SK-MEL-5 (cell line): ENCODE measurements around the gene ALLC. TPM values are rescaled to one million over a fixed set of nuclear protein-coding genes. Genes with fewer than 3 reads are reported as not detected.
"Not testable (repeated sequence)": the region's sequence is repeated elsewhere in the genome, so short reads cannot be mapped to it uniquely, and the experiment has no call there.

Experiments
- DNase-seq: peaks from one replicate; pipeline ENCODE4 v3.0.0-alpha.2; 2016; ENCODE audit warnings: low read depth, low spot score
- in situ Hi-C: cut with HindIII; loops from 2 replicates; pipeline ENCODE4 v1.10.0; 2016; ENCODE audit warnings: low sequenced_read_pairs, high pct_unique_total_duplicates, low pct_unique_long_range_greater_than_20kb
- total RNA-seq: library from RNA; depleted of rRNA; stranded (reverse); fragments of >200 nt; shearing (Covaris generic); gene quantifications from 2 replicates; pipeline ENCODE4 v1.2.3, GENCODE V29; 2014

ALLC gene
- total RNA-seq, 1 experiment from 2014 or later: not detected

DNA sequence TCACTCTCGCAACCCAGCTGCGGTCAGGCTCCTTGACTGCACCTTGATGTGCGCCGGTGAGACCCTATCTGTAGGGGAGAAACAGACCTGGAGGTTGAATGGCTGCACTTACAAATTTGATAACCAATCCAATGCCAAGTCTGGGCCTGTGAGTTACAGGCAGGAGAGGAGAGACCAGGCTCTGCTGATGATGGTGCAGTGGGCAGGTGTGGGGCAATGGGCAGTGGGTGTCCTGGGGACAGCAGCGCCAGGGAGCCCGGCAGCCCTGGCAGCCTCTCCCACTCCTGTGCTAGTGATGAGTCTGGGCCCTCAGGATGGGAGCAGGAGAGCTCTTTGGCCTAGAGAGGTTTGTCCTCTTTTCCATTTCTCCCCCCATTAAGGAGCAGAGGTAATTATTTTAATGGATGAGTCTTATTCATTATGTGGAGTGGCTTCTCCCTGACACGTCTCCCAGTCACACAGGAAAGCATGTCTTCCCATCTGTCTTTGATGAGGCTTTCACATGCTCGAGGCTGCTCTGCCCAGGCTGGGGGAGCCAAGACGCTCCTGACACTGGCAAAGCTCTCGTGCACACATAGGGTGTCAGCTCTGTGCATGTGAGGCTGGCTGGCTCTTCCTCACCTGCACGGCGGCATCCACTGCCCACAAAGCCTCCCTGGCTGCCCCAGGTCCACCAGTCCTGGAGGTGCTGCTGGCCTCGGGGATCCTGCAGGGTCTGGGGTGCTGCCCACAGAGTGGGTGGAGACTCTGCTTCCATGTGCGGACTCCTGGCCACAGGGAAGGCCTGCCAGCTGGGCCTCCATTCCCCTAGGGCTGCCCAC, 10.0 kb upstream of the ALLC start:
- DNase-seq: no peak
- in situ Hi-C loops: no loop called here

DNA sequence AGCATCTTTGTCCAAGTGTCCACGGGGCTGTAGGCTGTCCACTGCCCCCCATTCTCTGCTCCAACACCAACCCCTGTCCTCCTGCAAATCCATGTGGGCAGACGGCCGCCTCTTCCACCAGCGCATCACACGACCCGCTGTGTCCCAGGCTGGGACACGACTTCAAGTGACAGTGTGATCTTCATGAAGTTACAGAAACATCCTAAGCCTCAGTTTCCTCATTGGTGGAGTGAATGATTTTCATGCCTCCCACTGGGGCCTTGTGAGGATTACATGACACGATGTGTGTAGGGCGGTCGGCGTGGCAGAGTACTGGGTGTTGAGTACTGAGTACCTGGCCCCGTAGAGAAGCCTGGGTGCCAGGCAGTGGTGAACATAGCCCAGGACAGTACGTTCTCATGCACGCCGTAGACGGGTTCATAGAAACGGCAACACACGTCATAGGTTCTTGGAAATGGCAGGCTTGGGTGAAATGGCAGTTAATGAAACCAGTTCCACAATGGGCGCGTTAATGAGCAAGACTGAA, 9.3 kb upstream of the ALLC start:
- in situ Hi-C loops: no loop called here

DNA sequence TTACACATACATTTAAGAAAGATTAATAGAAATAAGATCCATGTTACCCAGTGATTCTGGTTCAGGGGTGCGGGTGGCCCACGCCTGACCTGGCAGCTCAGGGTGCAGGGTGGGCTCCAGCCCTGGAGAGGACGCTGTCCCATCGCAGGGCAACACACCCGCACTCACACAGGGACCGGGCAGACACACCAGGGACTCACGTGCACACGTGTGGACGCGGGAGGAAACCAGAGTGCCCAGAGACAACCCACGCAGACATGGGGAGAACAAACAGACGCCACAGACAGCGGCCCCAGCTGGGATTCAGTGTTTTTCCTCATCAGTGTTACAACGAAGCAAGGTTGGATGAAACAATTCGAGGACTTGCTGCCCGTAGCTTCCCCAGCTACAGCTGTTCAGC, 8.4 kb upstream of the ALLC start:
- in situ Hi-C loops: no loop called here
- DNase-seq: no peak

More for the DNA sequence above, 9.3 kb upstream of the ALLC start:
- DNase-seq: no peak

DNA sequence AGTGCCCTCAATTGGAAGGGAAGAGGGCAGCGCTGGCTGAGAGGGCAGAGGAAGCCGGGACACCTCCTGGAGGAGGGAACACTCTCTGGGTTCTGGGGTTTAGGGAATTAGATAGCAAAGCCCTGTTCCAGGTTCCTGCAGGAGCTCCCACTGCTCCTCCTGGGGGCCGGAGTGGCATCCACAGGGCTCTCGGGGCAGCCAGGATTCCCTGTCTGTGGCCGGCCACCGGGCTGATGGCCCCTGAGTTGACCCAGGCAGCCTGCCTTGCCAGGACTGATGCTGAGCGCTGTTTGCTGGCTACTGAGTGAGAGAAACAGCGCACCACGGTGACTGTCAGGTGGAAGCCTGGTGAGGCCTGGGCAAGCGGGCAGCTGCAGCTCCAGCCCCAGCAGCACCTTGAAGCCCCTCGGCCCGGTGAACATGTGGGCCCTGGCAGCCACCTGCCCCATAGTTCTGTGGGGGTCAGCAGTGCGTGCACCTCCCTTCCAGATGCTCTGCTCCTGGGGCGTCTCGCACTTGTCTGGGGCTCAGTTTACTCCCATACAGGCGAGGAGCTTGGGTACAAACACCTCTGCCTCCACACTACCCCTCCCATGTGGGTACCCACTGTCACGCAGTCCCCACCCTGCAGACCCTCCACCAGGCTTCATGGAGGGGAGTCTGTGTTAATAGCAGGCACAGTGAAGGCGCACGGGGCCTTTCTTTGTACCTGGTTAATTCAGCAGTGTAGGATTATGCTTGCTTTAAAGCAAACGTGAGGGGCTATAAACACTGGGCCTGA, 7.7 kb upstream of the ALLC start:
- in situ Hi-C loops: no loop called here
- DNase-seq: no peak

DNA sequence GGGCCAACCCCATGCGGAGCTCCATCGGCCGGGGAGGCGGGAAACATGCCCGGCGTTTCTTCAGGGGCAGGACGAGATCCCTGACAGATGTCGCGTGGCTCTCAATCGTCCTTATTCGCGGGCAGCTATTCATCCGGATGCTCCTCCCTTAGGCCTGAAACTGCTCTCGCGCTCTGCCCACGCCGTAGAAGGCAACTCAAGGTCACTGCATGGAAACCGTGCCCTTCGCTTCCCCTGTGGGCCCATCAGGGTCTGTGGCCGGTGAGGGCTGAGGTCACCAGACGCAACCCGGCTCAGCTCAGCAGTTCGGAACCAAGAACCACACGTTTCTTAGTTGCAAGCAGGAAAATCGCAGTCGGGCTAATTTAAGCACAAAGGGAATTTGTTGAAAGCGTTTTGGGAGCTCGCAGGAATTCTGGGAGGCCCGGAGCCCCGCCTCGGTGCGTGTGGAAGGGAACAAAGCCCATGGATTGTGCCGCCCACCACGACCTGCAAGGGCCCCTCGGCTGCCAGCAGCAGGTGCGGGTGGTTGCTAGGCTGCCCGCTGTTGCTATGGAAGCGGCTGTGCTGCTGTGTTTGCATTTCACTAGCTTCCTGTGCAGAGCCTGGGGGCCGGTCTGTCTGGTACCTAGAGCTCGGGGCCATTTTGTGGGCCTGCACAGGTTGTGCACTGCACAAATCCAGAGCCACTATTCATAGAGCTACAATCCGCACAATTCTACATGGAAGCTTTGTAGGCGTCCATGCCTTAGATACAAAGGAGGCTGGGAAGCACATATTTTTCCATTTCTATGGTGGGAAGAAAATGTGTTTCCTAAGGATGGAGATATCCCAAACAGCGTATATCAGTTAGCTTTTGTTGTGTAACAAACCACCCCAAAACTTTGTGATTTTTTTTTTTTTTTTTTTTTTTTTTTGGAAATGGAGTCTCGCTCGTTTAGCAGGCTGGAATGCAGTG, 6.0 kb upstream of the ALLC start:
- no peak for DNase-seq

DNA sequence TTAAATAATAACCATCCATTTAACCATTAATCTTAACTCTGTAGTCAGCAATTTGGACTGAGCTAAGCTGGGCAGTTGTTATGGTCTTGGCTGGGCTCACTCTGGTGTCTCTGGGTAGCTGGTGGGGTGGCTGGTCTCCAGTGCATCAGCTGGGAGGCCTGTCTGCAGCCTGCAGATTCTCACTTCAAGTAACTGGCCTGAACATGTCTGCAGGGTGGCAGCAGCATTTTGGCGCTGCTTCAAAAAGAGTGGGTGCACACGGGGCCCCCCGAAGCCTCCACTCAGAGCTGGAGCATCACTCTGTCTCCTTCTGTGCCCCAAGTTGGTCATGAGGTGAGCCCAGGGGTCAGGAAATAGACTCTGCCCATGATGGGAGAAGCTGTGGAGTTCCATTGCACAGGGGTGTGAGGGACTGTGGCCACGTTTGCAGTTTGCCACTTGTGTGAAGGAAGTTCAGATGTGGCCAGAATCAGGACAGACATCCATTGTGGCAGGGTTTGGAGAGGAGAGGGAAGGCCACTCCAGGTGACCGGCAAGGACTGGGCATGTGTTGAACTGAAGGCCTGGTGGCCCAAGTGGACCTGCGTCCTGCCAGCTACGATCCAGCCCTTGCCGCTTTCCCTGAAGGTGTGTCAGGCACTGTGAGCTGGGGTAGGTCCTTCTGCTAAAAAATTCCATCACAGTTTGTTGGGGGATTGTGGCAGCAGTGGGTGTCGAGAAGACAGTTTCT, 4.9 kb upstream of the ALLC start:
- in situ Hi-C loops: no loop called here

More for the DNA sequence above, 6.0 kb upstream of the ALLC start:
- in situ Hi-C loops: no loop called here

DNA sequence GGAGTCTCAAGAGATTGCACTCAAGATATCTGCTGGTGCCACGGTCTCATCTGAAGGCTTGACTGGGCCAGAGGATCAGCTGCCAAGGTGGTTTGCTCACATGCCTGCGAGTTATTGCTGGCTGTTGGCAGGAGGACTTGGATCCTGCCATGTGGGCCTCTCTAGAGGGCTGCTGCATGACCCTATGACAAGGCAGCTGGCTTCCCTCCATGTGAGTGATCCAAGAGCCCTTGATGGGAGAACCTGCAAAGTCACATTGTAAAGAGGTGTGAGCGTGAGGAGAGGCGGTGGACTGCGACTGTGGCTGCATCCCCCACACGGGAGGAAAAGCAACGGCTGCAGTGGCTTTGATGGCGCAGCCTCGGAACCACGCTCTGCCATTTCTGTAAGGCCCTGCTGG, 4.0 kb upstream of the ALLC start:
- in situ Hi-C loops: no loop called here
- DNase-seq: no peak

More for the DNA sequence above, 4.9 kb upstream of the ALLC start:
- DNase-seq: no peak

DNA sequence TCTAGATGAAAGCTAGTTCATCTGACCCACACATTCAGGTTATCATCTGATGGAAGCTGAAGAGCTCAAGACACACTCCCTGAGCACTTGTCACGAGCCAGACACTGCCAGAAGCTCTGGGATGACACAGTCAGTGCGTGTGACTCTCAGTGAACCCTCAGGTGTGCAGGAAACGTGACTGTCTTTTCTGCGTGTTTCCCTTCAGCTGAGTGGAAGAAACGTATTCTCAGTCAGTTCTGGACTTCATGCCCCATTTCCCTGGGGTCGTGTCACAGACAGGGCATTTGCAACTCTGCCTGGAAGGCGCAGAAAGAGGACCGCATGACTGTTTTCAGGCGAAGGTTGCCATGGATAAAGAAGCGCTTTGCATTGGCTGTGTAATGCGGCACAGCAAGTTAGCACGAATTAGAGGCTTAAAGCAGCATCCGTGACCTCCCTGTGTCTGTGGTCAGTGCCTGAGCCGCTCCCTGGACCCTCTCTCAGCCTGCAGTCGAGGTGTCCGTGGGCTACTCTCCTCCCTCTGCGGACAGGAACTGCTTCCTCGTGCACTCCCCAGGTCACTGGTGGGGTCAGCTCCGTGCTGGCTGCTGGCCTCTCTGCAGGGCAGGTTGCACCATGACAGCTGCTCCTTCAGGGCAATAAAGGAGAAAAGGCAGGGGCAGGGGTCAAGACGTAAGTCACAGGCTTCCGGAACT, 3.3 kb upstream of the ALLC start:
- in situ Hi-C loops: no loop called here
- no peak for DNase-seq

DNA sequence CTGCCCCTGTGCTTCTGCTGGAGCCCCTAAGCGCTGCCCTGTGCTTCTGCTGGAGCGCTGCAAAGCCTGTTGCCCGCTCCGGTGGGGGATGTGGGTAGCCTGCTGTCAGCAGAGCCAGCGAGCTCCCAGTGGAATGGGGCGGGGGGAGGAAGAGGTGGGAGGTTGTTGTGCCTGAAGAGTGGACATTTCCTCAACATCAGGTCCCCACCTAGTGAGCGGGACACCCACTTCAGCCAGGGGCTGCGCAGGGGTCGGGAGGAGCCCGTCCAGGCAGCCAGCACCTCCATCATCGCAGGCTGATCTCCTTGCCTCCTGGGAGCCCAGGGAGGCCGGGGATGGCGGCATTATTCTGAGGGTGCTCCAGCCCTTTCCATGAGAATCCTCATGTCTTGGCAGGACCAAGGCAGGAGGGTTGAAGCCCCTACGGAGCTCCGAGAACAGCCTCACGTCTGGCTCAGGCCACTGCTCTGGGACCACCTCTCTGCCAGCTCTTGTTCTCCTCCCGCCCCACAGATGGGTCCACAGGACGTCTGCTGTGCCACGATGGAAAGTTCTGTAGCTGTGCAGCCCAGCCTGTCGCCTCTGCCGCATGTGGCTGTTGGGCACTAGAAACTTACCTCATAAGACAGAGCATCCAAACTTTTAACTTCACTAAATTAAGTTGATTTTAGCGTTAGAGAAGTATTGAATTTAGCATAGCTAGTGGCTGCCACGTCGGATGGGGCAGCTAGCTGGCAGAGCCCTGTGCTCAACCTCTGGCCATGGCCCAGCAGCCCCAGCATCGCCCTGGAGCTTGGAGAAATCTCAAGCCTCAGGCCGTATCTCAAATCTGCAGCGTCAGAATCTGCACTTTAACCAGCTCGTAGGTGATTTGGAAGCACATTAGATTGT, 1.9 kb upstream of the ALLC start:
- DNase-seq: no peak
- in situ Hi-C loops: no loop called here

DNA sequence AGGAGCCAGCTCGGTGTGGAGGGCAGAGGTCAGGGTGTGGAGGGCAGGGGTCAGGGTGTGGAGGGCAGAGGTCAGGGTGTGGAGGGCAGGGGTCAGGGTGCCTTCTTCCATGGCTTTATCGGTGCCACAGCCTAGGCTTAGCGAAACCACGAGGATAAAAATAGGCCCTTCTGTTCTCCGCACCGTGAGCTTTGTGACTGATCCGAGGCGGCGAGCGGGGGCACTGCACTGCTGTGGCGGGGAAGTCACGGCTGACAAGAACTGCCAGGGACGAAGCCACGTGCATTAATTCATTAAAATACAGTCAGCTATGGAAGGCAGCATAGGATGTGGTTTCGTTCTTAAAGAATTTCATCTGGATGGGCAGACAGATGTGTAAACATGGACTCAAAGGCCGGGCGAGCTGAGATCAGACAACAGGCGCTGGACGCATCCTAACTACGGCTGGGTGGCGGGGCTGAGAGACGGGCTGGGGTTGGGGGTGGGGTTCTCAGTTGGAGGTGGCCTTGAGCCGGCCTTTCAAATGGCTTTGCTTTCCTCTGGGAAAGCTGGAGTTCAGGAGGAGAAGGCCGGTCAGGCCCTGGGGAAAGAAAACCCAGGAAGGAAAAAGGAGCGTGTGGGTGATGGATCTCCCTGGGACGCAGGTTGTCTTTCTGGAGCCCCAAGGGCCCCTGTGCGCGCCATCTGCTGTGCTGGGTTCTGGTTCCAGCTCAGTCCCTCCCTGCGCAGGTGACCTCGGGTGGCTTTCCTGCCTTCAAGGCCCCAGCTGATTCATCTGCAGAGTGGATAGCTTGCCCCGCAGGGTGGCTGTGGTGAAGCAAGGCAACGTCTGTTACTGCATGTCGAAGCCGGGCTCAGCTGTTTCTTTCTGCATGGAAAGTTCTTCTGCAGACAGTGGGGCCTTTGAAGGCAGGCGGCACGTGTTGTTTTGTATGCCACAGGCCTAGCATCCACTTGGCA, 958 bp upstream of the ALLC start:
- in situ Hi-C loops: no loop called here
- peak; percentile 30 for DNase-seq

DNA sequence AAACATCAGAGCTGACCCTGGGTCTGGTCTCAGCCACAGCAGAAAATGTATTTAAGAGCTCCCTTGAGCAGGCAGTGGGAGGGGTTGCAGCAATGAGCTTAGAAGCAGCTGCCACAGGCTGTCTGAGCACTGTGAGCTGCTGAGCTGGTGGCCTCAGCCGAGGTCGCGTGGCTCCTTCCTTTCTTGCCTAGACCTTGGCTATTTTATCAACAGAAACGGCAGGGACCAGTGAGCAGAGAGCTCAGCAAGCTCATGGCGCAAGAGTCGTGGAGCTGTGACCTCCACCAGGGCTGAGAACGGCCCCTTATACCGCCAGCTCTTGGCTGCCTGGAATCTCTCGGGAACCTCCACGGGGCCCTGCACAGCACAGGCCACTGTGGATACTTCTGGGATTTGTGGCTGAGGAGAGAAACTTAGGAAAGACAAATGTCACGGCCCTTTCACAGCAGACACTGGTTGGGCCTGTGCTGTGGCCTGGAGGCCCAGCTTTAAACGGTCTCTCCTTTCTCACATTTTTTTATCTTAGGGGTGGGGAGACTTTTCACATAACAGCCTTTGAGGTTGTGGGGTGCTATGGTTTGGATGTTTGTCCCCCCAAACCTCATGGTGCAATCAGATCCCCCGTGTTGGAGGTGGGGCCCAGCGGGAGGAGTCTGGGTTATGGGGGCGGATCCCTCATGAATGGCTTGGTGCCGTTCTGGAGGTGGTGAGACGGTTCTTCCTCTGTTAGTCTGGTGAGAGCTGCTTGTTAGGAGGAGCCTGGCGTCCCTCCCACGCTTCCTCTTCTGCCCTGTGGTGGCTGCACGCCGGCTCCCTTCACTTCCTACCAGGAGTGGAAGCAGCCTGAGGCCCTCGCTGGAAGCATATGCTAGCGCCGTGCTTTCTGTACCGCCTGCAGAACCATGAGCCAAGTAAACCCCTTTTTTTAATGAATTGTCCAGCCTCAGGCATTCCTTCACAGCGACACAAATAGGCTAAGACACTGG, 1.7 kb downstream of the ALLC start:
- in situ Hi-C loops: no loop called here
- no peak for DNase-seq

DNA sequence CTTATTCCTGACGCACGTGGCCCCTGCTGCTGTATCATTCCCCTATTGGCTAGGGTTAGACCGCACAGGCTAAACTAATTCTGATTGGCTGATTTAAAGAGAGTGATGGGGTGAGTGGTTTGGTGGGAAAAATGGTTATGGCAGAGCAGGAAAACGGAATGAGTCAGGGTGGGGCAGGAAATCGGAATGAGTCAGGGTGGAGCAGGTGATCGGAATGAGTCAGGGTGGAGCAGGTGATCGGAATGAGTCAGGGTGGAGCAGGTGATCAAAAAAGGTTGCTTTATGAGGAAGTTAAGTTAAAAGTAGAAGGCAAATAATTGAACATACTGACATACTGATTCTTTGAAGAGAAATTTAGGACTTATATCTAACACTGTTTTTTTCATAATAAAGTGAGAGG, 2.6 kb downstream of the ALLC start:
- DNase-seq, in situ Hi-C loops: not testable (repeated sequence)

DNA sequence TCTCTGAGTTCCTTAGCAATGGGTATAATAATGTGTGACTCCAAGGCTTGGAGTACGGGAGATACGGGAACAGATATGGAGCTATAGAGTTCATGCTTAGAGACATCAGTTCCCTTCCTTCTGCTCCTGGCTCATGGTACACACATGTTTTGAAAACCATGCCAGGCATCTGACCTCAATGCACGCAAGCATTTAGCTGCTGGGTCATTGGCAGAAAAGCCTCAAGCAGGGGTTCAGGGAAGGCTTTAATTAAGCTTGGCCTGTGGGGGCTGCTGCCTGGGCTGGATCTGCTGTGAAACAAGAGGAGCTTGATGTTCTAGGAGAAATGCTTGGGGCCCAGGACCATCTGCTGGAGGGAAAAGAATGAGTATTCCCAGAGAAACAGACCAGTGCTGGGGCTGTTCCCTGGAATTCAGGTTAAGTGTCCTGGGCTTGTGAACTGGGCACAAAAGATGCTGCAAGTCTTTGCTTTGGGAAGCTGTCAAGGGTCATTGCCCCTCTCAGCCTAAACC, 3.2 kb downstream of the ALLC start:
- no peak for DNase-seq
- in situ Hi-C loops: no loop called here
